H1 (cell line): Measurements from ENCODE around the gene PDE4B. TPM values are rescaled to one million over a fixed set of nuclear protein-coding genes. Genes with fewer than 3 reads are reported as not detected.

Source experiments
- POU5F1 ChIP-seq: IDR thresholded peaks from 2 replicates; pipeline ENCODE4 v1.6.1; 2011; ENCODE audit warnings: low read depth, mild to moderate bottlenecking, low read length, moderate library complexity
- polyA plus RNA-seq, 7 experiments: library from polyadenylated mRNA; depleted of rRNA in 3 of 7; stranded (reverse) in 5 of 7; unstranded in 2 of 7; fragments of >200 nt in 5 of 7; fragments of 200-250 nt in 2 of 7; gene quantifications; 1 replicate in 5 of 7; 2 replicates in 1 of 7; 4 replicates in 1 of 7; pipeline versions ENCODE4 v1.2.1 to v1.2.3, GENCODE V29; 2011 to 2013; ENCODE audit warnings: missing spikeins in 2 of 7, mixed read lengths in 2 of 7
- total RNA-seq: library from RNA; stranded (reverse); fragmentation: NEBNext Ultra II Directional; extraction: Animal tissue kit (Norgen Biotek cat#: 25700); gene quantifications from 2 replicates; pipeline ENCODE4 v1.2.1, GENCODE V29; 2021
- TF ChIP-seq, protein P1 (sequence below): IDR thresholded peaks from 2 replicates; pipeline ENCODE4 v1.6.1; 2011; ENCODE audit warnings: low read length, improper control_type of control experiment

The PDE4B gene
- total and polyA plus RNA-seq, 2 of the 8 experiments (the other 6 are each of a cell fraction or from before 2014, with no cell fraction given) = 5.0 to 15.1 TPM

DNA sequence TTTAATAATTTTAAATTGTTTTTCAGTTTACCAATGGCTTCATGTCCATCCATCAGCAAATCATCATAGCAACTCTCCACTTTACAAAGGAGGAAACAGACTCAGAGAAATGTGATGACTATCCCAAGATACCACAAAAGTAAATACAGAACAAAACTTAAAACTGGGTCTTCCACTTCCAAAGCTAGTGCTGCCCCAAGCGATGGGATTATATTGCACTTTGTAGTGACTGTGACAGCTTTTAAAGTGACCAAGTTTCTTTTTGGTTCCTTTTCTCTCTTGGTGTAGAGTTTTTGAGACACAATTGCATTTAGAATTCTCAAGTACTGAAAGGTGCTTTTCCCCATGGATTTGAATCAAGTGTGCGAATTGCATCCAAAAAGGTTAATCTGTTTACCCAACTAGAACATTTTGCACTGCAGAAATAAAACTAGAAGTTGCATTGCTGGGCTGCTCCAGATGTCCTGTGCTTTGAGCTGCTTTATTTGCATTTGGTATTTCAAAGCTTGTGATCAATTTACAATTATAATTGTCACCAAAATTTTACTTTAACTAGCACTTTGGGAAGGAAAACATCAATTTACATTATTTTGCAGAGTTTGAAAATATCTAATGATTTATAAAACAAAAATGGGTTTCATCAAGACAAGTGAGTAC is 320.2 kb downstream of the PDE4B start (continued):
- TF ChIP-seq, protein P1, sequence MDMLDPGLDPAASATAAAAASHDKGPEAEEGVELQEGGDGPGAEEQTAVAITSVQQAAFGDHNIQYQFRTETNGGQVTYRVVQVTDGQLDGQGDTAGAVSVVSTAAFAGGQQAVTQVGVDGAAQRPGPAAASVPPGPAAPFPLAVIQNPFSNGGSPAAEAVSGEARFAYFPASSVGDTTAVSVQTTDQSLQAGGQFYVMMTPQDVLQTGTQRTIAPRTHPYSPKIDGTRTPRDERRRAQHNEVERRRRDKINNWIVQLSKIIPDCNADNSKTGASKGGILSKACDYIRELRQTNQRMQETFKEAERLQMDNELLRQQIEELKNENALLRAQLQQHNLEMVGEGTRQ = no peak
- TF ChIP-seq POU5F1 = no peak
